HepG2 (cell line): ENCODE results near the gene DNM3. TPM values are rescaled to one million over a fixed set of nuclear protein-coding genes. Genes with fewer than 3 reads are reported as not detected.

Experiments
- ADNP ChIP-seq: sonication (generic); formaldehyde crosslinking; IDR thresholded peaks from 2 replicates; pipeline ENCODE4 v1.4.0; 2020; ENCODE audit warnings: missing genetic modification reagents
- FOXA1 ChIP-seq, 2 experiments: fragments of 450-650 bp in 1 of 2; sonication (generic) in 1 of 2; formaldehyde crosslinking in 1 of 2; IDR thresholded peaks; 2 replicates each; pipeline versions ENCODE4 v1.4.0 to v1.6.1; 2016 to 2020; ENCODE audit warnings: missing genetic modification reagents in 1 of 2
- HES4 ChIP-seq: sonication (generic); formaldehyde crosslinking; IDR thresholded peaks from 2 replicates; pipeline ENCODE4 v1.9.0; 2021; ENCODE audit warnings: mild to moderate bottlenecking, missing genetic modification reagents, borderline replicate concordance
- KAT8 ChIP-seq: IDR thresholded peaks from 2 replicates; pipeline ENCODE4 v1.6.1; 2016; ENCODE audit warnings: missing genetic modification reagents, missing compliant biosample characterization
- XRCC5 ChIP-seq: fragments of 200-400 bp; formaldehyde crosslinking; optimal IDR thresholded peaks from 2 replicates; pipeline ENCODE3; 2017; ENCODE audit warnings: mild to moderate bottlenecking, low read length
- YEATS2 ChIP-seq: sonication (generic); formaldehyde crosslinking; IDR thresholded peaks from 2 replicates; pipeline ENCODE4 v1.4.0; 2020; ENCODE audit warnings: missing genetic modification reagents, borderline replicate concordance
- ZIK1 ChIP-seq: sonication (generic); formaldehyde crosslinking; IDR thresholded peaks from 2 replicates; pipeline ENCODE4 v1.5.0; 2020; ENCODE audit warnings: mild to moderate bottlenecking, low read depth, missing genetic modification reagents, borderline replicate concordance
- ZNF138 ChIP-seq: sonication (generic); formaldehyde crosslinking; IDR thresholded peaks from 2 replicates; pipeline ENCODE4 v1.5.0; 2020; ENCODE audit warnings: mild to moderate bottlenecking, low read depth, missing genetic modification reagents
- ZNF558 ChIP-seq: sonication (generic); formaldehyde crosslinking; IDR thresholded peaks from 2 replicates; pipeline ENCODE4 v1.9.0; 2022; ENCODE audit warnings: mild to moderate bottlenecking, missing genetic modification reagents, borderline replicate concordance
- microRNA counts: library from miRNA; unstranded; fragments of <30 nt; microRNA quantifications from one replicate; lab custom pipeline; 2015
- microRNA-seq: library from miRNA; unstranded; fragments of <30 nt; microRNA quantifications from one replicate; pipeline ENCODE4, GENCODE V29; 2020
- polyA plus RNA-seq, 8 experiments: library from polyadenylated mRNA; depleted of rRNA in 3 of 8; stranded (reverse) in 7 of 8; unstranded in 1 of 8; fragments of >200 nt; fragmentation: Illumina TruSeq in 4 of 8; extraction: Trizol in 4 of 8; gene quantifications; 2 replicates each; pipeline versions ENCODE4 v1.2.1 to v1.2.3, GENCODE V29; 2011 to 2016; ENCODE audit warnings: low read depth in 4 of 8, missing spikeins in 1 of 8, mixed read lengths in 1 of 8; ENCODE audit not compliant: insufficient read depth in 1 of 8
- small RNA-seq, 3 experiments: library from RNA; depleted of rRNA; stranded (forward); fragments of <200 nt; gene quantifications; one replicate each; pipeline ENCODE3, GENCODE V24; 2012; ENCODE audit warnings: low read depth in 2 of 3, low replicate concordance in 1 of 3; ENCODE audit not compliant: insufficient read length in 3 of 3, insufficient read depth in 2 of 3
- total RNA-seq, 5 experiments: library from RNA; depleted of rRNA; stranded (reverse); fragments of >200 nt; fragmentation: Illumina TruSeq; extraction: Trizol; gene quantifications; 2 replicates each; pipeline ENCODE4 v1.2.3, GENCODE V29; 2016; ENCODE audit warnings: low read depth in 1 of 5
- TF ChIP-seq, protein P1 (sequence below): sonication (generic); formaldehyde crosslinking; IDR thresholded peaks from 2 replicates; pipeline ENCODE4; 2020; ENCODE audit warnings: missing genetic modification reagents, mild to moderate bottlenecking, borderline replicate concordance
- TF ChIP-seq, protein P2 (sequence below): sonication (generic); formaldehyde crosslinking; IDR thresholded peaks from 2 replicates; pipeline ENCODE4 v1.4.0; 2020; ENCODE audit warnings: mild to moderate bottlenecking, missing genetic modification reagents
- TF ChIP-seq, protein P3 (sequence below): IDR thresholded peaks from 2 replicates; pipeline ENCODE4 v1.6.1; 2016; ENCODE audit warnings: mild to moderate bottlenecking

The DNM3 gene
- total and polyA plus RNA-seq, 2 of the 13 experiments (the other 11 are each of a cell fraction or from before 2014, with no cell fraction given): 0.05 TPM; not detected in 1

- TF ChIP-seq ZNF558 (no peak), ZIK1 (CRISPR knock-in tag) (no peak), ZNF138 (no peak), KAT8 (CRISPR knock-in tag) (no peak), YEATS2 (no peak), XRCC5 (no peak), HES4 (no peak), FOXA1 (IDR thresholded peaks at IDR 0.05) (no peak), FOXA1 (CRISPR knock-in tag; IDR thresholded peaks at IDR 0.05) (no peak), ADNP (CRISPR knock-in tag) (no peak)
- TF ChIP-seq, protein P1, sequence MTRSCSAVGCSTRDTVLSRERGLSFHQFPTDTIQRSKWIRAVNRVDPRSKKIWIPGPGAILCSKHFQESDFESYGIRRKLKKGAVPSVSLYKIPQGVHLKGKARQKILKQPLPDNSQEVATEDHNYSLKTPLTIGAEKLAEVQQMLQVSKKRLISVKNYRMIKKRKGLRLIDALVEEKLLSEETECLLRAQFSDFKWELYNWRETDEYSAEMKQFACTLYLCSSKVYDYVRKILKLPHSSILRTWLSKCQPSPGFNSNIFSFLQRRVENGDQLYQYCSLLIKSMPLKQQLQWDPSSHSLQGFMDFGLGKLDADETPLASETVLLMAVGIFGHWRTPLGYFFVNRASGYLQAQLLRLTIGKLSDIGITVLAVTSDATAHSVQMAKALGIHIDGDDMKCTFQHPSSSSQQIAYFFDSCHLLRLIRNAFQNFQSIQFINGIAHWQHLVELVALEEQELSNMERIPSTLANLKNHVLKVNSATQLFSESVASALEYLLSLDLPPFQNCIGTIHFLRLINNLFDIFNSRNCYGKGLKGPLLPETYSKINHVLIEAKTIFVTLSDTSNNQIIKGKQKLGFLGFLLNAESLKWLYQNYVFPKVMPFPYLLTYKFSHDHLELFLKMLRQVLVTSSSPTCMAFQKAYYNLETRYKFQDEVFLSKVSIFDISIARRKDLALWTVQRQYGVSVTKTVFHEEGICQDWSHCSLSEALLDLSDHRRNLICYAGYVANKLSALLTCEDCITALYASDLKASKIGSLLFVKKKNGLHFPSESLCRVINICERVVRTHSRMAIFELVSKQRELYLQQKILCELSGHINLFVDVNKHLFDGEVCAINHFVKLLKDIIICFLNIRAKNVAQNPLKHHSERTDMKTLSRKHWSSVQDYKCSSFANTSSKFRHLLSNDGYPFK: no peak
- TF ChIP-seq, protein P2, sequence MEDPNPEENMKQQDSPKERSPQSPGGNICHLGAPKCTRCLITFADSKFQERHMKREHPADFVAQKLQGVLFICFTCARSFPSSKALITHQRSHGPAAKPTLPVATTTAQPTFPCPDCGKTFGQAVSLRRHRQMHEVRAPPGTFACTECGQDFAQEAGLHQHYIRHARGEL (CRISPR knock-in tag): no peak
- TF ChIP-seq, protein P3, sequence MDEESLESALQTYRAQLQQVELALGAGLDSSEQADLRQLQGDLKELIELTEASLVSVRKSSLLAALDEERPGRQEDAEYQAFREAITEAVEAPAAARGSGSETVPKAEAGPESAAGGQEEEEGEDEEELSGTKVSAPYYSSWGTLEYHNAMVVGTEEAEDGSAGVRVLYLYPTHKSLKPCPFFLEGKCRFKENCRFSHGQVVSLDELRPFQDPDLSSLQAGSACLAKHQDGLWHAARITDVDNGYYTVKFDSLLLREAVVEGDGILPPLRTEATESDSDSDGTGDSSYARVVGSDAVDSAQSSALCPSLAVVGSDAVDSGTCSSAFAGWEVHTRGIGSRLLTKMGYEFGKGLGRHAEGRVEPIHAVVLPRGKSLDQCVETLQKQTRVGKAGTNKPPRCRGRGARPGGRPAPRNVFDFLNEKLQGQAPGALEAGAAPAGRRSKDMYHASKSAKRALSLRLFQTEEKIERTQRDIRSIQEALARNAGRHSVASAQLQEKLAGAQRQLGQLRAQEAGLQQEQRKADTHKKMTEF (CRISPR knock-in tag): no peak
These were observed 619.6 kb downstream of the DNM3 start (continued) for GRCh38 chr1:172460887-172461315.

MicroRNAs encoded within 50 kb of the gene (microRNA counts, 767-probe panel; counts per million panel counts)
- microRNA hsa-miR-199a-3p+hsa-miR-199b-3p (lab: Ali Mortazavi, UCI) (not detected), microRNA hsa-miR-199a-5p (lab: Ali Mortazavi, UCI) (not detected), microRNA hsa-miR-214-3p (lab: Ali Mortazavi, UCI) (not detected)

Small RNA genes within 50 kb of the gene (microRNA-seq; reads per million reads assigned to microRNA genes)
- gene MIR199A2: not detected
- not detected for gene MIR3120

Small RNA genes within 50 kb of the gene (small RNA-seq; reads per million reads assigned to genes)
- gene MIR199A2 (0 reads per million in 3 experiments), gene RNU6-157P (0 reads per million in 3 experiments)

Other genes starting within 250 kb of the DNM3 start
- not detected in 2 replicates for gene MYOCOS, start 219.3 kb upstream of the DNM3 start, total RNA-seq (2016; rRNA removed; fragmentation: Illumina TruSeq; extraction: Trizol)
- not detected in 2 replicates for gene MYOCOS, start 219.3 kb upstream of the DNM3 start, polyA plus RNA-seq (2011; rRNA removed)
- not detected in 2 replicates for gene MYOC, start 188.8 kb upstream of the DNM3 start, total RNA-seq (2016; rRNA removed; fragmentation: Illumina TruSeq; extraction: Trizol)
- not detected in 2 replicates for gene MYOC, start 188.8 kb upstream of the DNM3 start, polyA plus RNA-seq (2011; rRNA removed)
- gene VAMP4, start 99.4 kb upstream of the DNM3 start, total RNA-seq (2016; rRNA removed; fragmentation: Illumina TruSeq; extraction: Trizol): 1.4 and 1.6 TPM in 2 replicates
- 1.7 and 2.0 TPM in 2 replicates for gene VAMP4, start 99.4 kb upstream of the DNM3 start, polyA plus RNA-seq (2011; rRNA removed)
- 22.8 and 28.3 TPM in 2 replicates for gene METTL13, start 59.8 kb upstream of the DNM3 start, total RNA-seq (2016; rRNA removed; fragmentation: Illumina TruSeq; extraction: Trizol)
- 18.6 and 20.5 TPM in 2 replicates for gene METTL13, start 59.8 kb upstream of the DNM3 start, polyA plus RNA-seq (2011; rRNA removed)